H1 (cell line): ENCODE results near the gene CNIH1.

ENCODE experiments used
- ATF3 ChIP-seq: IDR thresholded peaks from 2 replicates; pipeline ENCODE4 v1.6.1; 2011; ENCODE audit warnings: low read depth, mild to moderate bottlenecking, low read length; ENCODE audit not compliant: insufficient read depth
- CREB1 ChIP-seq: IDR thresholded peaks from 2 replicates; pipeline ENCODE4 v1.6.1; 2012; ENCODE audit warnings: inconsistent platforms
- CTCF ChIP-seq, 3 experiments: IDR thresholded peaks; 1 replicate in 2 of 3; 2 replicates in 1 of 3; pipeline versions ENCODE4 v1.5.1 to v1.6.1; 2011; ENCODE audit warnings: low read length in 3 of 3, mild to moderate bottlenecking in 3 of 3, inconsistent platforms in 2 of 3, low read depth in 1 of 3, moderate library complexity in 1 of 3; ENCODE audit not compliant: insufficient read depth in 1 of 3; ENCODE audit errors: control extremely low read depth in 1 of 3
- EZH2 ChIP-seq: fragments of 200-600 bp; sonication (generic); IDR thresholded peaks from 2 replicates; pipeline ENCODE4 v1.7.1; 2012; ENCODE audit warnings: low read depth, mild to moderate bottlenecking, moderate library complexity, low read length, inconsistent platforms; ENCODE audit not compliant: severe bottlenecking
- FOSL1 ChIP-seq: IDR thresholded peaks from 2 replicates; pipeline ENCODE4 v1.6.1; 2011; ENCODE audit warnings: mild to moderate bottlenecking, low read depth, low read length, moderate library complexity; ENCODE audit not compliant: insufficient read depth
- GABPA ChIP-seq: IDR thresholded peaks from 2 replicates; pipeline ENCODE4 v1.6.1; 2011; ENCODE audit warnings: mild to moderate bottlenecking, low read length, moderate library complexity, borderline replicate concordance; ENCODE audit not compliant: insufficient read depth
- JUN ChIP-seq: IDR thresholded peaks from 2 replicates; pipeline ENCODE4 v1.6.1; 2011; ENCODE audit warnings: low read depth, mild to moderate bottlenecking, improper control_type of control experiment, low read length
- JUND ChIP-seq: IDR thresholded peaks from 2 replicates; pipeline ENCODE4 v1.6.1; 2011; ENCODE audit warnings: mild to moderate bottlenecking, improper control_type of control experiment, low read length
- RFX5 ChIP-seq: IDR thresholded peaks from 2 replicates; pipeline ENCODE4 v1.6.1; 2011; ENCODE audit warnings: low read depth, low read length, improper control_type of control experiment, borderline replicate concordance
- TAF1 ChIP-seq: IDR thresholded peaks from 2 replicates; pipeline ENCODE4 v1.6.1; 2011; ENCODE audit warnings: mild to moderate bottlenecking, low read depth, low read length
- YY1 ChIP-seq: IDR thresholded peaks from 2 replicates; pipeline ENCODE4 v1.6.1; 2011; ENCODE audit warnings: low read depth, mild to moderate bottlenecking, low read length
- TF ChIP-seq, protein P1 (sequence below): IDR thresholded peaks from 2 replicates; pipeline ENCODE4 v1.6.1; 2012; ENCODE audit warnings: inconsistent platforms

GRCh38 chr14:54480830-54481562, 39.8 kb upstream of the CNIH1 start:
- TF ChIP-seq CTCF (IDR thresholded peaks at IDR 0.05; ENCODE audit: control extremely low read depth in 1 of 3, insufficient read depth in 1 of 3, low read depth in 1 of 3, low read length in 3 of 3) = no peak
- no peak for TF ChIP-seq JUND
- no peak for TF ChIP-seq JUN
- TF ChIP-seq YY1 = no peak
- no peak for TF ChIP-seq GABPA
- TF ChIP-seq ATF3 = no peak
- no peak for TF ChIP-seq EZH2
- TF ChIP-seq CREB1 = no peak
- TF ChIP-seq RFX5 = no peak
- TF ChIP-seq, protein P1, sequence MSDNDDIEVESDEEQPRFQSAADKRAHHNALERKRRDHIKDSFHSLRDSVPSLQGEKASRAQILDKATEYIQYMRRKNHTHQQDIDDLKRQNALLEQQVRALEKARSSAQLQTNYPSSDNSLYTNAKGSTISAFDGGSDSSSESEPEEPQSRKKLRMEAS = no peak
- no peak for TF ChIP-seq TAF1
- no peak for TF ChIP-seq FOSL1
